ENCODE data around the gene DFFB.
"Not testable (repeated sequence)": the region's sequence is repeated elsewhere in the genome, so short reads cannot be mapped to it uniquely, and the experiment has no call there.

Gene DFFB

DNA sequence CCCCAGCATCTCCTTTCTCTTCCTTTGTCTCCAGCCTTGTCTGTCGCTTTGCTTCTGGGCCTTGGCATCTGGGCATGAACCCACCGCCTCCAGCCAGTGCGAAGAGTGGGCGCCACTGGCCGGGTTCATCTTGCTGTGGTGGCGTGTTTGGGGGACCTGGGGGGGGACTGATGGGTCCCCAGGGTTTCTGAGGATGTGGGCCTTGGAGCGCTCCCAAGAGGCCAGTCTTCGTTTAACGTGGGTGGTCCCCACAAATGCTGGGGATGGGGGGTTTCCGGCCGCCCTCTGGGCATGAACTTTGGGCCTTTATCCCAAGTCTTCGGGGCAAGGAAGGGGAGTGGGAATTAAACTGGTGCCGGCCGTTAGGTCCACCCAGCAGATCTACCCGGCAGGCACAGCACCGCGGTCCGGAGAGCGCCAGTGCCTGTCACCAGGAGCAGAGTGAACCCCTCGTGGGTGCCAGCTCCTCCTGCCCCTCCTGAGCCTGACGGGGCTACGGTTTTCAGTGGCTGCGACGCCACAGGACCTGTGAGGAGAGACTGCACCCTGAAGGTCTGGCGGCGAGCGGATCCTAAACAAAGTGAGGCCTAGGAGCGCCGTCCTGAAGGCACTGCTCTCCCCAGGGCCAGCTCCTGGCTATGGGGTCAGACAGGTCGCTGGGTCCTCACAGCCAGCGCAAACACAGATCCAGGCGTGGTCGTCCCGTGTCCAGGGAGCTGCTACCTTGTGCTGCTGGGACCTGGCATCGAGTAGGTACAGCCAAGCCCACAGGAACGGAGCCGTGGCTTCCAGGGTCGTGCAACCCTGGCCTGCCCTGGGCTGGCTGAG, 54.9 kb downstream of the DFFB start:
- no peak for DNase-seq

DNA sequence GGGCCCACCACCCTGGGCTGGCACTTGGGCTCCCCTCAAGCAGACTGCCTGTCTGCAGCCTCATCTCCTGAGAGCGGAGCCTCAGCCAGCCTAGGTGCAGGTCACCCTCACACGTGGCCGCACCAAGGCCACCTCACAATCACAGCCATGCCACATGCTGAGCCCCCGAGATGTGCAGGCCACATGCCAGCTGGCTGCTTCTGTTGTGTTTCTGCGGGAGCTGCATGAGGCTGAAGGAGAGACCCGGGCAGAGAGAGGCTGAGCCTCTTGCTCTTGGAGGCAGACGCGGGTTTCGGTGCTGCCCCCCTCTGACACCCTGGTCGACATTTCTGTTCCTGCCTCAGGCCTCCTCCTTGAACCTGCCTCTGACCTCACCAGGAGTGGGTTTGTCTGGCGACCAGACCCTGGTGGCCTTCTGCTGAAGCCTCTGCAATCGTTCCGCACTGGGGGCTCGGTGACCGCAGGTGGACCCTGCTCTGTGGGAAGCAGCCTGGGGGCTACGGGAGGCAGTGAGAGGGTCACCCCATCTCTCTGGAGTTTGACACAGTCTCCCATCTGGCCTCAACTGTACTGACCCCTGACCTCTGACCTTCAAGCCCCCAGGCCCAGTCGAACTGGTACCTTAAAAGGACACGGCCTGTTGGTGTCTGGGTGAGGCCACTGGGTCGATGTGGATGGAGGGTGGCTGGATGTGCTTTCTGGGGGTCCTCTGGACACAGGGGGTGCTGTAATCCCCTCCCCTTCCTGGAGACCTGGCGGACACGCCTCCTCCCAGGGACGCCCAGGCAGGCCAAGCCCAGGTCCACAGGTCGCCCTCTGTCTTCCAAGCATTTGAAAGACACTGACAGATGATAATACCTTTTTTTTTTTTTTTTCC, 55.8 kb downstream of the DFFB start:
- no peak for DNase-seq

DNA sequence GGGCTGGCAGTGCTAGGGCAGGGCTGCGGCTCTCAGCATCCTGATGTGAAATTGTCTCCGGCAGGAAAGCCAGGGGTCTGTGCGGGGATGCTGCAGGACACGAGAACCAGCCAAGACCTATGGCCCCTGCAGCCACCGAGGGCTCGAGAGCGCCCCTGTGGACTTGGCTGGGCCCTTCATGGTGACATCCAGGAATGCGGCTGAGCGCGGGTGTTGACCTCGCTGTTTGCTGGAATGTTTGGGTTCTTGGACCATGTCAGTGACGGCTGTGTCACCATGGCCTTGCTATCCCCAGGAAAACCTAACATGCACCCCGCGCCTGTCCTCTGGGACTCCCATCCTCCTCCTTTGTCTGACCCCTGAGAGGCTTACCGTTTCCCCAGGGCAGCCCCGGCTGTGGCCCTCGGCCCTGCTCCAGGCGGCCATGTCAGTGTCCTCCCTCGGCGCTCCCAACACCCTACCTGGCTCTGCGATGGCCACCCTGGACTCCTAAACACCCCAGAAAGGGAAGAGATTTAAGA, 57.1 kb downstream of the DFFB start:
- DNase-seq: no peak

DNA sequence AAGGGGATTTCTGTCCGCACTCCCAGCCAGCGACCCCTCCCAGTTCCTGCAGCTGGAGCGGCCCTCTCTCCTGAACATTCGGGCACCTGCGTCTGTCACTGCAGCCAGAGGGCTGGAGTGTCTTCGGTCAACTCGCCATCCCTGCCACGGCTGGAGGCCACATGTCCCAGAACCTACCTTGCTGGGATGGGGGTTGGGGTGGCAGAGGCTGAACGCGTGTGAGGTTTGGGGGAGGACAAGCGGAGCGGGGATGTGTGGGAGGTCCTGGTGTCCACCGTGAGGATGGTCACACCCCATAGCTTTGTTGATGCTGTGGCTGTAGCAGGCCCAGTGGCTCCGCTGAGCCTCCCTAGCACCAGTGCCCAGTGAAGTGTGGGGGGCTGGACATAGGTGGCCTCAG, 57.6 kb downstream of the DFFB start:
- no peak for DNase-seq

DNA sequence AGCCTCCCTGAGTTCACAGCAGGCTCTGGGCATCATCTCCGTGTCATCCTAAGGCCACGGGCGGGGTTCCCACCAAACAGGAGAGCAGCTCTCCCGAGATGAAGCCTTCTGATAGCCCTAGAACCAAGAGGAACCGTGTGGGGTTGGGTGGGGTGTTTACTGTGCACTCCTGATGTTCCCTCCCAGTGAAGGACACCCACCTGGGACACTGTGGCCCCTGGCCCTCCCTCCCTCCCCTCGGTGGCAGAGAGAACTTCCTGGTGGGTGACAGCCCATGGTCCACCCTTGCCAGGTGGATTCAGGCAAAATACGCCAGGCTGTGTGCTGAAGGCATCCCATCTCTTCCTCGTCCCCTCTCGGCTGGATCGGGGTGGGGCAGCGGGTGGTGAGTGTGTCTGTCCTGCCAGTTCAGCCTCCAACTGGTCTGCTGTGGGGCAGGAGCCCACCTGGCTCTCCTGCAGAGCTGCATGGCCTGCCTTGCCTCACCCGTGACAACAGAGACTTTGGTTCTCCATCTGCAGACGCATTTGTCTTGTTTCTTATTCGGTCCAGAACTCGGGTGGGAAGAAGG, 58.4 kb downstream of the DFFB start:
- no peak for DNase-seq

DNA sequence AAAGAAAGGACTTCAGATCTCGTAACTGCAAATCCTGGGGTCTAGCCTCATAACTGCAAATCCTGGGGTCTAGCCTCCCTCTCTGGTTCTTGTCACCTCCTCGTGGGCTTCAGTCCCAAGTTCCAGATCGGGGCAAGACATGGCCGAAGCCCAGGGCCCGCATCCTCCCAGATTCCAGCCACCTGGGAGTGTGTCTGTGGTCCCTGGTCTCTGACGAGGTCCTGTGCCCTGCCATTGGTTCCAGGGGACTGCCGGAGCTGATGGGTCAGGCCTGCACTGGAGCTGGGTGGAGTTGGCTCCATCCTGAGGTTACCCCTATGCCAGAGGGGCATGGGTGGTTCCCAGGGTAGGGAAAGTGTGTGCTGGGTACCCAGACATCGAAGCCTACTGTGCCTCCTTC, 60.5 kb downstream of the DFFB start:
- no peak for DNase-seq

DNA sequence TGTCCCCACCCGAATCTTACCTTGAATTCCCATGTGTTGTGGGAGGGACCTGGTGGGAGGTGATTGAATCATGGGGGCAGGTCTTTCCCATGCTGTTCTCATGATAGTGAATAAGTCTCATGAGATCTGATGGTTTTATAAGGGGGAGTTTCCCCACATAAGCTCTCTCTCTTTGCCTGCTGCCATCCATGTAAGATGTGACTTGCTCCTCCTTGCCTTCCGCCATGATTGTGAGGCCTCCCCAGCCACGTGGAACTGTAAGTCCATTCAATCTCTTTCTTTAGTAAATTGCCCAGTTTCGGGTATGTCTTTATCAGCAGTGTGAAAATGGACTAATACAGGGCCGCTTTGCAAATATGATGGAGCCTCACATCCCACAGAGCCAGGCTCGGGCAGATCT, 61.1 kb downstream of the DFFB start:
- DNase-seq: not testable (repeated sequence)

DNA sequence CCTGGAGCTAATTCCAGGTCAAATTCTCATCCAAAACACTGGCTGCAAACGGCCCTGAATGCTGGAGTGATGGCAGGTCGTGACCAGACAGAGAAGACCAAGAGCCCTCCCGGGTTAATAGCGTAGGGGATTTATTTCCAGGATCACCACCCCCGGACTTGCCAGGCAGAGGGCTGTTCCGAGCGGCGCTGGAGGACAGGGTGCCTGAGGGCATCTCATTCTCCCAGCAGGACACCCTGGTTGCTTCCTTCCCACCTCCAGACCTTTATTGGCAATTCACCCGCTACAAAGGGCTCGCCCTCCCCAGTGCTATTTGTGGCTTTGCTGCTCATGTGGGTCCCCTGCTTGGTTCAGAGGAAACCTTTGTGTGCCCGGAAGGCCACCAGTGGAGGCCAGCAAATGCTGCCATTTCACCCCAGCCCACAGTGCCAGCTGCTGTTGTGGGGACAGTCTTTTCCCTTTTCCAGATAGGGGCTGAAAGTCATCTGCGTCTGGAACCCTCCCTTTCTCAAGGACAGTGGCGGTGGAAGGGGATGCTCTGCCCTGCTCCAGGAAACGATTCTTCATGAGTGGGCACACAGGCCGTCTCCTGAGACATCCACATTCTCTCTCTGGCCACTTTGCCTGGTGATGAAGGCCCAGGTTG, 61.8 kb downstream of the DFFB start:
- no peak for DNase-seq

DNA sequence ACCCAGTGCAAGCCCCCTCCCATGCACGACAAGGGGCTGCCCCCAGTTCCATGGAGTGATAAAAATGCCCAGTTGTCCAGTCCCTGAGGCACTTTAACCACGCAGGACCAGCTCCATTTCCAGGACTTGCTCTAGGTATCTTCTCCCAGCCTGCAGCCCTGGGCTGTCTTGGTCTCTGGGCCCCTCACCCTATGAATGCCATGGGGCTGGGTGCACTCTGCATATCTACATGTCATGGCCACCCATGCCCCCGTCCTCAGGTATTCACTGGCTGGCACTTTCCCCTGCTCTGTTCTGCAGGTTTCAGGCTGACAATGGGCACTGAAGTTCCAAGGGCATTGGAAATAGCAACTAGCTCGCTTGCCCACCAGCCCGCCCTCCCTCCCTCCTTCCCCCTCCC, 62.4 kb downstream of the DFFB start:
- DNase-seq: no peak

DNA sequence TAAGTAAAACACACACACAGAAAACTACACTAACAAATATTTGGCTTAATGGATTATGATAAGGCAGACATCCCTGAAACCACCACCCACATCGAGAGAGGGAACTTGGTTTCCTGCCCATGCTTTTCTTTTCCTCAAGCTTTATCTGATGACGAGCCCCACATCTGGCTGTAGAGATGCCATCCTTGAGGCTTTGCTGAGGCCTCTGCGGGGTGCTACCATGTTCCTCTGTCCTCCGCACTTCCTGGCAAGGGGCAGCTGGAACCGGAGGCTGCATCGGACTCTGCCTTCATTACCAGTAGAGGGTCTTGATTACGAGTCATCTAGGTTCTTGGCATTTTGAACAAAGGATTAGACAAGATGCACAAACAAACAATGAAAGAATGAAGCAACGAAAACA, 64.5 kb downstream of the DFFB start:
- DNase-seq: no peak

DNA sequence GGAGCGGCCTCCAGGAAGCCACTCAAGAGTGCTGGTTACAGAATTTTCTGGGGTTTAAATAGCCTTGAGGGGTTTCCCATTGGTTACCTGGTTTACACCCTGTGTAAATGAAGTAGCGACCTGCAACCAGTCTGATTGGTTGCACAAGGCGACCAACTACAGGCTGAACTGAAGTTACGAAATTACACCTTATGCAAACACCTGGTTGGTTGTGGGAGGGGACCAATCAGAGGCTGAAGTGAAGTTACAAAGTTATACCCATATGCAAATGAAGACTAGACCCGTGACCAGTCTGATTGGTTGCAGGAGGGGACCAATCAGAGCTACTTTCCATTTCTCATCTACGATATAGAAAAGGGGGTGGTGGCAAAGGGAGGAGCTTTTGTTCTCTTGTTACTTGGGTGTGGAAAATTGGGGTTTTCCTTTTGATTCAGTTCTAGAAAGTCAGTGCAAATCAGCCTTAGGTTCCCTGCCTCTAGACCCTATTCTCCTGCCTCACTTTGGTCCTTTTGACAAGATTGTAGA, 65.0 kb downstream of the DFFB start:
- no peak for DNase-seq

DNA sequence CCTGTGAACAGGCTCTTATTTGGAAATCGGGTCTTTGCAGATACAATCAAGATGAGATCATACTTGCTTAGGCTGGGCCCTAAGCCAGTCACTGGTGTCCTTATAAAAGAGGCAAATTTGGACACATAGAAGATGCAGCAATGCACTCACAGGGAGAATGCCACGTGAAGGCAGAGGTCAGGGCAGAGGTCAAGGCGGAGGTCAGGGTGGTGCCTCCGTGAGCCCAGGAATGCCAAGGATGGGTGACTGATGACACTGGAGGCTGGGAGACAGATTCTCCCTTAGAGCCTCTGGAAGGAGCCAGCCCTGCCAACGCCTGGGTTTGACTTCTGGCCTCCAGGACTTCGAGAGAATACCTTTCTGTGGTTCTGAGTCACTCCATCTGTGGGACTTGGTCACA, 65.6 kb downstream of the DFFB start:
- no peak for DNase-seq

DNA sequence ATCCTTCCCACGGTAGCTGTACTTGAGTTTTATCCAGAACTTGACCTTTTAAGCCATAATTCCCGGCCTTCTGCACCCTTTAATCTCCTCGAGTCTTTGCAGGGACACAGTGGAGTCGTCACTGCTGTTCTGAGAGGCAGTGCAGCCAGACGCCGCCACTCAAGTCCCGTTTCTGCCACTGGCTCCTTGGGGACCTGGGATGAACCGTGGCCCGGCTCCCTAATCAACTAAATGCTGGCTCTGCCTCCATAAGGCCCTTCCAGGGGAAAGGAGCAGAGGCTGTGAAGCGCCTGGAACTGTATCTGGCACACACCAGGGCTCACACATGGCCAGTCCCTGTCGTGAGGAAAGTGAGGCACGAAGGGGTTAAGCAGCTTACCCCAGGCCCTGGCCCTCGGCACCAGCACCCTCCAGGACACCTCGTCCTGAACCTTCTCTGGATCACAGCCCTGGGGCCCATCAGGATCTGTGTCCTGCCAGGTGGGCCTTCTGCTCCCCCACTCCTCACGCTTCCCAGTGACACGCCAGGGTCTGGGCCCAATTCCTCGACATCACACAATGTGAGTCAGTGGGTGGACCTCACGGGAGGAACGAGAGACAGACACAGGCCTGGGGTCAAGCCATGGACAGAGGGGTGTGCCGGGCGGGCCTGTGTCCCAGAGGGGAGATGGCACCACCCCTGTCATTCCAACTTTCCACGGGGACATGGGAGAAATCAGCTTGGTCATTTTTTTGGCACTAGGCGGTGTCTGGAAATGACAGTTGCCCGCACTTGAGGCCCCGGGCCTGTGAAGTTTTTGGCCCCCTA, 66.3 kb downstream of the DFFB start:
- no peak for DNase-seq

DNA sequence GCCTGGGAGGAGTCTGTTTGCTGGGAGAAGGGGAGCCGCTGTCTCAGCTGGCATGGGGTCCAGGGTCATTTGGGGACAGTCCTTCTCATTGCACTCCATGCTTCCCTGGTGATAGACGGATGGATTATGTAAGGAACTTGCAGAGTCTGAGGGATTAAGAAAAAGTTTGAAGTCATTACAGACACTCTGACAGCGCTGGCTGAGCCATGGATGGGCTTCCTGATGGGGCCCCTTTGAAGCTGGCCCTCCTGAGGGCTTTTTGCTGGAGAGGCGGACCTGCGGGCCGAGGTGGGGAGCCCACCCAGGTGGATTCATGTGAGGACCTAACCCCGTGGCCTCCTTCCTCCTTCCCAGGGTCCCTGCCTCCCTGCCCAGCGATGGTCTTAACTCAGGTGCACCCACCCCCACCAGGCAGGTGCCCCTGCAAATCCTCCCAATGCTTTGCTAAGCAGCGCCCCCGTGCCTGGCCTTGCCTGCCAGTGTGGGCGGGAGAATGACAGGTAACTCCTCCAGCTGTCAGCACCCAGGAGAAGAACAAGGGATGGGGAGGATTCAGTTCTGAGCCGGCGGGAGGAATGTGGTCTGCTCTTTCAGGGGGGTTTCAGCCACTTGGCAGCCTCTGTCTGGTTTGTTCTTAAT, 67.0 kb downstream of the DFFB start:
- no peak for DNase-seq

DNA sequence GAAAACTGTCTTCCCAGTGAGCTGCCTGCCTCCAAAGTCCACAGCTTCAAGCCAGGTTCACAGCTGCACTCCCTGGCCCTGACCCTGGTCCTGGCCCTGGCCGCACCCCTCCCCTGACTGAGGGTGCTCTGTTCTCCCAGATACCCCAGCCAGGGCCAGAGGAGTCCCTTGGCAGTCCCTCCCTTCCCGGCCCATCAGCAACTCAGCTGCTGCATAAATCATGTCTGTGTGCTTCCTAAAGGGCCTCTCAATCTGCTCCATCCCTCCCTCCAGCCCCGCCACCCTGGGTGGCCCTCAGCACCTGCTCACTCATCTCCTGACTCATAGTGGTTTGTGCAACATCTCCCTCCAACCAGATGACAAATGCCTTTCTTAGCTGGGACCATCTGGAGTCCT, 67.5 kb downstream of the DFFB start:
- no peak for DNase-seq

DNA sequence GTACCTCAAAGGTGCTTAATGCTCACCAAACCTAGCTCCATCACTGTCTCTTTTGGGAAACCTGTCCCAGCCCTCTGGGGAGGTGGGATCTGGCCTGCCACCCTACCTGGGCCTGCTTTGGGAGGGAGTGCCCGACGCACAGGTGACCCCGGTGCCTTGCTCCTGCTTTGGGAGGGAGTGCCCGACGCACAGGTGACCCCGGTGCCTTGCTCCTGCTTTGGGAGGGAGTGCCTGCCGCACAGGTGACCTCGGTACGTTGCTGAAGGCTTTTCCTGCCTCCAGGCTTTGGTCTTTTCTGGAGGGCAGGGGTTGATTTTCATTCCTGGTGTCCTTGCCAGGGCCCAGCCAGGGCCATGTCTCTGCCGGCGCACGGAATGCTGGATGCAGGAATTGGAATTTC, 68.0 kb downstream of the DFFB start:
- DNase-seq: no peak

DNA sequence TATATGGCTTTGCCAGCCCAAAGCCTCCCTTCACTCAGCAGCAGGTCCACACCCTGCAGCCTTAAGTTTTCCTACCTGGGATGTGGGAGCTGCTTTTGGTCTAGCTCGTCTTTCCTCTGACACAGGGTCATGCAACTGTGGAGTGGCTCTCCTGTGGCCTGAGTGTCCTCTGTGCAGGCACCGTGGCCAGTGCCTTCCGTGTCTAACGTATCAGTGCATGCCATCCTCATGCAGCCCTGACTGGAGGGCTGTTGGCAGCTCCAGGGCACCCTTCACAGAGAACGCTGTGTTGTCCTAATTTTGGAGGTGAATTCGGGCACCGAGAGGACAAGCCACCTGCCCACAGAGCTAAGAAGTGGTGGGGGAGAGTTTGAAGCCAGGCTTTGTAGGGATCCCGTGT, 68.5 kb downstream of the DFFB start:
- no peak for DNase-seq

DNA sequence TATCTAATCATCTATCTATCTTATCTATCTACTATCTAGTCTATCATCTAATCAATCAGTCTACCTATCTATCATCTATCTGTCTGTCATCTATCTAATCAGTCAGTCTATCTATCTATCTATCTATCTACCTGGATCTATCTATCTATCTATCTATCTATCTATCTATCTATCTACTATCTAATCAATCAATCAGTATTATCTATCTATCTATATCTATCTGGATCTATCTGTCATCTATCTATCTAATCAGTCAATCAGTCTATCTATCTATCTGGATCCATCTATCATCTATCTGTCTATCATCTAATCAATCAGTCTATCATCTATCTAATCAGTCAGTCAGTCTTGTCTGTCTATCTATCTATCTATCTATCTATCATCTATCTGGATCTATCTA, 69.7 kb downstream of the DFFB start:
- no peak for DNase-seq

DNA sequence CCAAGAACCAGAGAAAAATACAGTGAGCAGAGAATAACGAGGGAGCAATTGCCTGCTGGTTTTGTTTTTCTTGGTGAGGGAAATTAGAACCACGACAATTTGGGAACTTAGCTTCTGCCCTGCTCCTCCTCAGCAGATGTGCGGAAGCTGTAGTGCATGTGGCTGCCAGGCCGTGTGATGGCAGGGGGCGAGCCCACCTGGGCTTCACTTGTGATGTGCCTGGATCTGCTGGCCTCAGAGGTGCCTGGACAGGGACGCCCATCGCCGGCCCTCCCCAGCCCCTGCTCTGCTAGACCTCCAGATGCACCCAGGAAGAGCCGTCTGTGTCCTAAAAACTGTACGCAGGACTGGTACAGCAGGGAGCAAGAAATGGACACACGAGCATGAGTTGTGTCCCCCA, 71.3 kb downstream of the DFFB start:
- no peak for DNase-seq

DNA sequence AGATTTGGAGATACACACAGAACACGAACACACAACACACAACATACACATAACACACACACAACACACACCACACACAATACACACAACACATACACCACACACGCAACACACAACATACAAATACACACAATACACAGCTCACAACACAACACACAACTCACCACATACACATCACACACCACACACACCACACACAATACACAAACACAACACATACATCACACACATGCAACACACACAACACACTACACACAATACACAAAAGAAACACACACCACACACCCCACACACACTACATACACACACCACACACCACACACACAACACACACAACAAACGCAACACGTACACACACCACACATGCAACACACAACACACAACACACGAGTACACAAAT, 71.8 kb downstream of the DFFB start:
- no peak for DNase-seq

DNA sequence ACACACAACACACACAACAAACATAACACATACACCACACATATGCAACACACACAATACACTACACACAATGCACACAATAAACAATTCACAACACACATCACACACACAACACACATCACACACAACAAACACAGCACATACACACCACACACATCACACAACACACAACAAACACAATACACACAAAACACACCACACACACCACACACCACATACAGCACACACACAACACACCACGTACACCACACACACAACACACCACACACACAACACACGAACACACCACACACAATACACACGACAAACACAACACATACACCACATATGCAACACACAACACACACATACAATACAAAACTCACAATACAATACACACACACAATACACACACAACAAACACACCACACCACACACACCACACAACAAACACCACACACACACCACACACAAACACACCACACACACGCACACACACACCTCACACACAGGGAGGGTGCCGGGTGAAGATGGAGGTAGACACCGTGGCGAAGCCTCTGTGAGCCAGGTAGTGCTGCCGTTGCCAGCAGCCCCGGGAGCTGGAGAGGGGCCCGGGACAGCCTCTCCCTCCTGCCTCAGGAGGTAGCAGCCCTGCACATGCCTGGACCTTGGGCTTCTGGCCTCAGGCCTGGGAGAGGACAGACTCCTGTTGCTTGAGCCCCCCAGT, 73.2 kb downstream of the DFFB start:
- no peak for DNase-seq

All from activated CD4-positive, alpha-beta T cell treated with anti-CD3 and anti-CD28 coated beads, Interleukin-2, amount 50 U/mL, for 4 hours (primary cell).